ENCODE results near the gene FAM81A.

DNA sequence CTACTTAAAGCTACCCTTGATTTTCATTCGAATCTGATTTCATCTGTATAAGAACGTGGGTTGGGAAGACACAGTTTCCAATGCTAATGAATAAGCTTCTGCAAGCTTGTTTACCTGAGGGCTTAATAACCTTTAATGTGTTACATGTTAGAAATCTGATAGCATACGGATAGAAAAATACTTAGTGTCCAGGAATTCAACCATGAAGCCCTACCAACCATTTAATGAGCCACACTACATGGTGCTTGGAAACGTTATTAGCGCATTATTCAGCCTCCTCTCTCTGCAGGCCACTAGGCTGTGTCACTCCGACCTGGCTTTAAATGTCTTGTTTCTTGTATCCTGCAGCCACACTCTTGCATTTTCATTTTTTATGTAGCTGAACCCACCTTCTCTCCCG lies 1.6 kb downstream of the FAM81A start:
- no peak for TF ChIP-seq POLR2A (IDR thresholded peaks at IDR 0.05)
- TF ChIP-seq, protein P1, sequence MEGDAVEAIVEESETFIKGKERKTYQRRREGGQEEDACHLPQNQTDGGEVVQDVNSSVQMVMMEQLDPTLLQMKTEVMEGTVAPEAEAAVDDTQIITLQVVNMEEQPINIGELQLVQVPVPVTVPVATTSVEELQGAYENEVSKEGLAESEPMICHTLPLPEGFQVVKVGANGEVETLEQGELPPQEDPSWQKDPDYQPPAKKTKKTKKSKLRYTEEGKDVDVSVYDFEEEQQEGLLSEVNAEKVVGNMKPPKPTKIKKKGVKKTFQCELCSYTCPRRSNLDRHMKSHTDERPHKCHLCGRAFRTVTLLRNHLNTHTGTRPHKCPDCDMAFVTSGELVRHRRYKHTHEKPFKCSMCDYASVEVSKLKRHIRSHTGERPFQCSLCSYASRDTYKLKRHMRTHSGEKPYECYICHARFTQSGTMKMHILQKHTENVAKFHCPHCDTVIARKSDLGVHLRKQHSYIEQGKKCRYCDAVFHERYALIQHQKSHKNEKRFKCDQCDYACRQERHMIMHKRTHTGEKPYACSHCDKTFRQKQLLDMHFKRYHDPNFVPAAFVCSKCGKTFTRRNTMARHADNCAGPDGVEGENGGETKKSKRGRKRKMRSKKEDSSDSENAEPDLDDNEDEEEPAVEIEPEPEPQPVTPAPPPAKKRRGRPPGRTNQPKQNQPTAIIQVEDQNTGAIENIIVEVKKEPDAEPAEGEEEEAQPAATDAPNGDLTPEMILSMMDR (IDR thresholded peaks at IDR 0.05) = no peak

Measured in heart left ventricle (tissue), 13 donors.